HepG2 (cell line): ENCODE results near the gene C14orf180. TPM values are rescaled to one million over a fixed set of nuclear protein-coding genes. Genes with fewer than 3 reads are reported as not detected.

ENCODE experiments used
- ATAC-seq: fragments of 200-7000 bp; cut with Tn5 transposase; 3 replicates; pipeline ENCODE4 v1.9.1; 2020; ENCODE audit warnings: mild to moderate bottlenecking, moderate library complexity
- BruUV-seq: library from RNA; stranded (reverse); fragments of 400-500 nt; replicated peaks from 2 replicates; lab custom pipeline; 2021; lab: Mats Ljungman, UMichigan
- CTCF ChIA-PET: fragments of 300-600 bp; formaldehyde crosslinking; extraction: SDS; loops from one replicate; lab custom pipeline; 2021; ENCODE audit warnings: low total read pairs, inconsistent platforms, low intra/inter-chr PET ratio; lab: Yijun Ruan, JAX
- POLR2A ChIA-PET: fragments of 350-600 bp; sonication (Branson Sonifier 250); formaldehyde crosslinking; loops from one replicate; lab custom pipeline; 2020; ENCODE audit warnings: antibody characterized with exemption, inconsistent platforms; lab: Yijun Ruan, JAX
- DNase-seq: peaks from one replicate; pipeline ENCODE4 v3.0.0-alpha.2; 2015; ENCODE audit warnings: low spot score
- FAIRE-seq: peaks from 3 replicates; lab custom pipeline; 2011; peaks lifted over from hg19 to GRCh38; lab: Jason Lieb, UNC
- H2AFZ ChIP-seq: one replicate; pipeline ENCODE4 v1.6.1; 2011; ENCODE audit warnings: low read length, inconsistent platforms
- H3K27ac ChIP-seq: fragments of 300-600 bp; 3 replicates; pipeline ENCODE4 v1.8.0; 2011; ENCODE audit warnings: mixed run types, mild to moderate bottlenecking, mixed read lengths, low read length, inconsistent platforms; ENCODE audit not compliant: insufficient read depth; ENCODE audit errors: extremely low read length
- H3K27me3 ChIP-seq, 2 experiments: fragments of 200-600 bp in 1 of 2; 2 replicates in 1 of 2; 3 replicates in 1 of 2; pipeline versions ENCODE4 v1.6.0 to v1.8.0; 2011; ENCODE audit warnings: low read length in 2 of 2, mild to moderate bottlenecking in 2 of 2, moderate library complexity in 2 of 2, inconsistent platforms in 1 of 2; ENCODE audit not compliant: insufficient read depth in 2 of 2, control insufficient read depth in 1 of 2
- H3K36me3 ChIP-seq, 2 experiments: fragments of 200-600 bp in 1 of 2; replicated peaks in 1 of 2; 2 replicates in 1 of 2; 3 replicates in 1 of 2; pipeline versions ENCODE4 v1.5.1 to v1.8.0; 2011; ENCODE audit warnings: low read length in 2 of 2, inconsistent platforms in 1 of 2; ENCODE audit not compliant: insufficient read depth in 2 of 2, control insufficient read depth in 1 of 2
- H3K4me1 ChIP-seq: 2 replicates; pipeline ENCODE4 v1.5.1; 2012; ENCODE audit warnings: low read length, inconsistent platforms; ENCODE audit not compliant: insufficient read depth
- H3K4me2 ChIP-seq: 2 replicates; pipeline ENCODE4 v1.6.0; 2011; ENCODE audit warnings: low read depth, low read length, inconsistent platforms
- H3K4me3 ChIP-seq, 3 experiments: fragments of 200-600 bp in 1 of 3; sonication (generic), shearing (Covaris generic) in 1 of 3; replicated peaks in 1 of 3; 2 replicates each; pipeline ENCODE4 v1.5.1; 2011 to 2016; ENCODE audit warnings: low read length in 3 of 3, inconsistent platforms in 2 of 3, low read depth in 2 of 3, mild to moderate bottlenecking in 2 of 3, control low read depth in 1 of 3, mixed read lengths in 1 of 3; ENCODE audit not compliant: insufficient read depth in 1 of 3
- H3K79me2 ChIP-seq: one replicate; pipeline ENCODE4 v1.6.1; 2011; ENCODE audit warnings: low read length, inconsistent platforms; ENCODE audit not compliant: insufficient read depth
- H3K9ac ChIP-seq: 2 replicates; pipeline ENCODE4 v1.6.0; 2011; ENCODE audit warnings: mild to moderate bottlenecking, low read depth, low read length, inconsistent platforms; ENCODE audit not compliant: insufficient read depth
- H3K9me3 ChIP-seq: 2 replicates; pipeline ENCODE4 v1.5.1; 2012; ENCODE audit warnings: mild to moderate bottlenecking, low read length
- H4K20me1 ChIP-seq: 2 replicates; pipeline ENCODE4 v1.6.0; 2011; ENCODE audit warnings: inconsistent platforms, mild to moderate bottlenecking, low read length, moderate library complexity; ENCODE audit not compliant: insufficient read depth
- HNF4A ChIP-seq: sonication (generic); formaldehyde crosslinking; IDR thresholded peaks from 2 replicates; pipeline ENCODE4 v1.4.0; 2020; ENCODE audit warnings: missing genetic modification reagents
- NR3C1 ChIP-seq: sonication (generic); formaldehyde crosslinking; IDR thresholded peaks from 2 replicates; pipeline ENCODE4 v1.4.0; 2020; ENCODE audit warnings: missing genetic modification reagents
- ONECUT2 ChIP-seq: sonication (generic); formaldehyde crosslinking; IDR thresholded peaks from 2 replicates; pipeline ENCODE4 v1.4.0; 2020; ENCODE audit warnings: missing genetic modification reagents
- SP1 ChIP-seq, 2 experiments: fragments of 450-650 bp in 1 of 2; sonication (generic) in 1 of 2; formaldehyde crosslinking in 1 of 2; IDR thresholded peaks; 2 replicates each; pipeline versions ENCODE4 v1.4.0 to v1.6.1; 2016 to 2020; ENCODE audit warnings: missing genetic modification reagents in 1 of 2
- ZNF3 ChIP-seq: IDR thresholded peaks from 2 replicates; pipeline ENCODE4 v1.7.0; 2017; ENCODE audit warnings: inconsistent platforms
- WGBS: methylation state at CpG from one replicate; pipeline ENCODE4 v1.1.6; 2017; ENCODE audit warnings: low lambda C conversion rate; 5-methylcytosine and 5-hydroxymethylcytosine counted together
- in situ Hi-C: cut with HindIII; loops from 2 replicates; pipeline ENCODE4 v1.10.0; 2017; ENCODE audit warnings: low pct_unique_long_range_greater_than_20kb; ENCODE audit not compliant: extremely low pct_ligation_motif_present
- intact Hi-C: fragments of 100-400 bp; cut with micrococcal nuclease; formaldehyde crosslinking; loops from one replicate; pipeline ENCODE4 v1.10.0; 2022; ENCODE audit not compliant: unreplicated experiment
- polyA plus RNA-seq, 8 experiments: library from polyadenylated mRNA; depleted of rRNA in 3 of 8; stranded (reverse) in 7 of 8; unstranded in 1 of 8; fragments of >200 nt; fragmentation: Illumina TruSeq in 4 of 8; extraction: Trizol in 4 of 8; gene quantifications; 2 replicates each; pipeline versions ENCODE4 v1.2.1 to v1.2.3, GENCODE V29; 2011 to 2016; ENCODE audit warnings: low read depth in 4 of 8, missing spikeins in 1 of 8, mixed read lengths in 1 of 8; ENCODE audit not compliant: insufficient read depth in 1 of 8
- total RNA-seq, 5 experiments: library from RNA; depleted of rRNA; stranded (reverse); fragments of >200 nt; fragmentation: Illumina TruSeq; extraction: Trizol; gene quantifications; 2 replicates each; pipeline ENCODE4 v1.2.3, GENCODE V29; 2016; ENCODE audit warnings: low read depth in 1 of 5
- TF ChIP-seq, protein P1 (sequence below): fragments of 450-650 bp; IDR thresholded peaks from 2 replicates; pipeline ENCODE4 v1.6.1; 2016
- TF ChIP-seq, protein P2 (sequence below): IDR thresholded peaks from 2 replicates; pipeline ENCODE4 v1.6.1; 2012; ENCODE audit warnings: inconsistent platforms
- TF ChIP-seq, protein P3 (sequence below): sonication (generic); formaldehyde crosslinking; IDR thresholded peaks from 2 replicates; pipeline ENCODE4 v1.5.1; 2020; ENCODE audit warnings: mild to moderate bottlenecking, missing genetic modification reagents, moderate library complexity
- TF ChIP-seq, protein P4 (sequence below): sonication (generic); formaldehyde crosslinking; IDR thresholded peaks from 2 replicates; pipeline ENCODE4 v1.5.0; 2020; ENCODE audit warnings: missing genetic modification reagents

Gene C14orf180
- total and polyA plus RNA-seq, 2 of the 13 experiments (the other 11 are each of a cell fraction or from before 2014, with no cell fraction given) = not detected

DNA sequence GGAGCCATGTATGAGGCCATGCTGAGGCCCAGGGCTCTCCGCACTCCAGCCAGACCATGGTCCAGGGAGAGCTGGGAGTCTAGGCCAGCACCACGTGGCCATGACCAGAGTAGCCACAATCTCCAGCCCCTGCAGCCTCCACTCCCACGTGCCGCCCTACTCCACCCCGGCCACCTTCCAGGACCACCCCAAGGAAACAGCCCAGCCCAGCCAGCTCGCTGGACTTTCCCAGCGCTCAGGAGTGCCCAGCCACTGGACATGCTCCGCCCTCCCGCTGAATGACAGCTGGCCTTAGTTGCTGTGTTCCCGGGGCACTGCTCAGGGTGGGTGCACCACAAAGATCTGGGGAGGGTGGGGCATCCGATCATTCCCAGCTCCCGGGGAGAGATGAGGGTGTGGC is 2.1 kb upstream of the C14orf180 start:
- peak overlapping the region; percentile 23; the same call in 1 of the 2 replicates for H3K4me2 ChIP-seq
- ChIA-PET POLR2A (no interaction called here), CTCF (no interaction called here)
- peak; percentile 37 for ATAC-seq
- no peaks in the 10 kb centered on the region for H3K36me3 ChIP-seq
- H3K79me2 ChIP-seq = no peaks in the 10 kb centered on the region
- no peak overlapping the region for H2AFZ ChIP-seq
- H3K4me1 ChIP-seq = peaks cover 26% of the 10 kb centered on the region
- no peak overlapping the region for H3K9ac ChIP-seq
- BruUV-seq = no TSS peak
- no peaks in the 10 kb centered on the region for H4K20me1 ChIP-seq
- no peak for DNase-seq
- H3K27ac ChIP-seq = no peak overlapping the region
- peaks cover 10 to 63% of the 10 kb centered on the region in 2 experiments; a peak in 4 of 5 replicates for H3K27me3 ChIP-seq
- H3K9me3 ChIP-seq = no peaks in the 10 kb centered on the region
- WGBS = 38% methylated on average over 9 of the region's 12 CpGs
- H3K4me3 ChIP-seq = peak overlapping the region in 1 of 3 experiments; percentile 16; a peak in 1 of 6 replicates
- in situ Hi-C loops = no loop called here
- no peak for TF ChIP-seq SP1 (IDR thresholded peaks at IDR 0.05)
- TF ChIP-seq SP1 (CRISPR knock-in tag; IDR thresholded peaks at IDR 0.05) = no peak
- TF ChIP-seq, protein P1, sequence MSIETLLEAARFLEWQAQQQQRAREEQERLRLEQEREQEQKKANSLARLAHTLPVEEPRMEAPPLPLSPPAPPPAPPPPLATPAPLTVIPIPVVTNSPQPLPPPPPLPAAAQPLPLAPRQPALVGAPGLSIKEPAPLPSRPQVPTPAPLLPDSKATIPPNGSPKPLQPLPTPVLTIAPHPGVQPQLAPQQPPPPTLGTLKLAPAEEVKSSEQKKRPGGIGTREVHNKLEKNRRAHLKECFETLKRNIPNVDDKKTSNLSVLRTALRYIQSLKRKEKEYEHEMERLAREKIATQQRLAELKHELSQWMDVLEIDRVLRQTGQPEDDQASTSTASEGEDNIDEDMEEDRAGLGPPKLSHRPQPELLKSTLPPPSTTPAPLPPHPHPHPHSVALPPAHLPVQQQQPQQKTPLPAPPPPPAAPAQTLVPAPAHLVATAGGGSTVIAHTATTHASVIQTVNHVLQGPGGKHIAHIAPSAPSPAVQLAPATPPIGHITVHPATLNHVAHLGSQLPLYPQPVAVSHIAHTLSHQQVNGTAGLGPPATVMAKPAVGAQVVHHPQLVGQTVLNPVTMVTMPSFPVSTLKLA = peak; percentile 61
- no peak for TF ChIP-seq ONECUT2 (CRISPR knock-in tag)
- TF ChIP-seq NR3C1 (CRISPR knock-in tag) = no peak
- TF ChIP-seq HNF4A (CRISPR knock-in tag) = no peak
- TF ChIP-seq, protein P2, sequence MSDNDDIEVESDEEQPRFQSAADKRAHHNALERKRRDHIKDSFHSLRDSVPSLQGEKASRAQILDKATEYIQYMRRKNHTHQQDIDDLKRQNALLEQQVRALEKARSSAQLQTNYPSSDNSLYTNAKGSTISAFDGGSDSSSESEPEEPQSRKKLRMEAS = peak; percentile 48; the same call in 1 of the 2 replicates
- TF ChIP-seq, protein P3, sequence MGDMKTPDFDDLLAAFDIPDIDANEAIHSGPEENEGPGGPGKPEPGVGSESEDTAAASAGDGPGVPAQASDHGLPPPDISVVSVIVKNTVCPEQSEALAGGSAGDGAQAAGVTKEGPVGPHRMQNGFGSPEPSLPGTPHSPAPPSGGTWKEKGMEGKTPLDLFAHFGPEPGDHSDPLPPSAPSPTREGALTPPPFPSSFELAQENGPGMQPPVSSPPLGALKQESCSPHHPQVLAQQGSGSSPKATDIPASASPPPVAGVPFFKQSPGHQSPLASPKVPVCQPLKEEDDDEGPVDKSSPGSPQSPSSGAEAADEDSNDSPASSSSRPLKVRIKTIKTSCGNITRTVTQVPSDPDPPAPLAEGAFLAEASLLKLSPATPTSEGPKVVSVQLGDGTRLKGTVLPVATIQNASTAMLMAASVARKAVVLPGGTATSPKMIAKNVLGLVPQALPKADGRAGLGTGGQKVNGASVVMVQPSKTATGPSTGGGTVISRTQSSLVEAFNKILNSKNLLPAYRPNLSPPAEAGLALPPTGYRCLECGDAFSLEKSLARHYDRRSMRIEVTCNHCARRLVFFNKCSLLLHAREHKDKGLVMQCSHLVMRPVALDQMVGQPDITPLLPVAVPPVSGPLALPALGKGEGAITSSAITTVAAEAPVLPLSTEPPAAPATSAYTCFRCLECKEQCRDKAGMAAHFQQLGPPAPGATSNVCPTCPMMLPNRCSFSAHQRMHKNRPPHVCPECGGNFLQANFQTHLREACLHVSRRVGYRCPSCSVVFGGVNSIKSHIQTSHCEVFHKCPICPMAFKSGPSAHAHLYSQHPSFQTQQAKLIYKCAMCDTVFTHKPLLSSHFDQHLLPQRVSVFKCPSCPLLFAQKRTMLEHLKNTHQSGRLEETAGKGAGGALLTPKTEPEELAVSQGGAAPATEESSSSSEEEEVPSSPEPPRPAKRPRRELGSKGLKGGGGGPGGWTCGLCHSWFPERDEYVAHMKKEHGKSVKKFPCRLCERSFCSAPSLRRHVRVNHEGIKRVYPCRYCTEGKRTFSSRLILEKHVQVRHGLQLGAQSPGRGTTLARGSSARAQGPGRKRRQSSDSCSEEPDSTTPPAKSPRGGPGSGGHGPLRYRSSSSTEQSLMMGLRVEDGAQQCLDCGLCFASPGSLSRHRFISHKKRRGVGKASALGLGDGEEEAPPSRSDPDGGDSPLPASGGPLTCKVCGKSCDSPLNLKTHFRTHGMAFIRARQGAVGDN (CRISPR knock-in tag) = peak; percentile 41
- TF ChIP-seq, protein P4, sequence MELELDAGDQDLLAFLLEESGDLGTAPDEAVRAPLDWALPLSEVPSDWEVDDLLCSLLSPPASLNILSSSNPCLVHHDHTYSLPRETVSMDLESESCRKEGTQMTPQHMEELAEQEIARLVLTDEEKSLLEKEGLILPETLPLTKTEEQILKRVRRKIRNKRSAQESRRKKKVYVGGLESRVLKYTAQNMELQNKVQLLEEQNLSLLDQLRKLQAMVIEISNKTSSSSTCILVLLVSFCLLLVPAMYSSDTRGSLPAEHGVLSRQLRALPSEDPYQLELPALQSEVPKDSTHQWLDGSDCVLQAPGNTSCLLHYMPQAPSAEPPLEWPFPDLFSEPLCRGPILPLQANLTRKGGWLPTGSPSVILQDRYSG = no peak
- TF ChIP-seq ZNF3 (CRISPR knock-in tag) = no peak
- no peak for FAIRE-seq
- intact Hi-C loops = no loop called here
